Endothelial cell of umbilical vein (primary cell): Measurements from ENCODE around the gene ZBED5. TPM values are rescaled to one million over a fixed set of nuclear protein-coding genes. Genes with fewer than 3 reads are reported as not detected.

Experiments
- BruUV-seq: library from RNA; stranded (reverse); fragments of 400-500 nt; replicated peaks from 2 replicates; lab custom pipeline; 2021; lab: Mats Ljungman, UMichigan
- CTCF ChIA-PET: fragments of 300-600, 350-600 bp; sonication (Branson Sonifier 250); formaldehyde crosslinking; loops from one replicate; lab custom pipeline; 2021; ENCODE audit warnings: antibody characterized with exemption, inconsistent platforms; lab: Charles Lee
- POLR2A ChIA-PET: fragments of 300-600, 350-600 bp; sonication (Branson Sonifier 250); formaldehyde crosslinking; loops from one replicate; lab custom pipeline; 2021; ENCODE audit warnings: antibody characterized with exemption, inconsistent platforms; lab: Charles Lee
- DNase-seq: peaks from one replicate; pipeline ENCODE4 v3.0.0-alpha.2; 2011; ENCODE audit warnings: low read depth, low spot score
- FAIRE-seq: peaks from 2 replicates; lab custom pipeline; 2011; peaks lifted over from hg19 to GRCh38; lab: Jason Lieb, UNC
- H2AFZ ChIP-seq: 2 replicates; pipeline ENCODE4 v1.6.0; 2012; ENCODE audit warnings: low read depth, low read length, control low read depth, inconsistent platforms
- H3K27ac ChIP-seq: 2 replicates; pipeline ENCODE4 v1.5.1; 2011; ENCODE audit warnings: low read depth, mild to moderate bottlenecking, control low read depth, low read length, moderate library complexity; ENCODE audit not compliant: insufficient read depth
- H3K27me3 ChIP-seq, 2 experiments: 2 replicates each; pipeline versions ENCODE4 v1.6.0 to v1.6.1; 2011; ENCODE audit warnings: low read length in 2 of 2, mixed read lengths in 1 of 2; ENCODE audit not compliant: control insufficient read depth in 2 of 2, insufficient read depth in 2 of 2
- H3K36me3 ChIP-seq, 2 experiments: 2 replicates in 1 of 2; 3 replicates in 1 of 2; pipeline ENCODE4 v1.5.1; 2011; ENCODE audit warnings: low read length in 2 of 2, mild to moderate bottlenecking in 1 of 2, moderate library complexity in 1 of 2; ENCODE audit not compliant: control insufficient read depth in 2 of 2, insufficient read depth in 2 of 2; ENCODE audit errors: extremely low read depth in 1 of 2
- H3K4me1 ChIP-seq: 3 replicates; pipeline ENCODE4 v1.5.1; 2011; ENCODE audit warnings: mild to moderate bottlenecking, low read length; ENCODE audit not compliant: control insufficient read depth, insufficient read depth; ENCODE audit errors: extremely low read depth
- H3K4me2 ChIP-seq: 2 replicates; pipeline ENCODE4 v1.6.1; 2011; ENCODE audit warnings: low read length, control low read depth, mixed read lengths; ENCODE audit not compliant: insufficient read depth
- H3K4me3 ChIP-seq, 3 experiments: fragments of 200-600 bp in 1 of 3; sonication (generic), shearing (Covaris generic) in 1 of 3; replicated peaks in 1 of 3; 2 replicates each; pipeline ENCODE4 v1.5.1; 2011 to 2016; ENCODE audit warnings: control low read depth in 3 of 3, low read length in 3 of 3, mild to moderate bottlenecking in 2 of 3, inconsistent platforms in 1 of 3, low read depth in 1 of 3, moderate library complexity in 1 of 3; ENCODE audit not compliant: insufficient read depth in 1 of 3
- H3K79me2 ChIP-seq: 2 replicates; pipeline ENCODE4 v1.6.0; 2012; ENCODE audit warnings: low read length, inconsistent platforms; ENCODE audit not compliant: control insufficient read depth, insufficient read depth
- H3K9ac ChIP-seq: replicated peaks from 2 replicates; pipeline ENCODE3; 2011; ENCODE audit warnings: low read length, control low read depth; ENCODE audit not compliant: insufficient read depth; ENCODE audit errors: extremely low read depth
- H3K9me1 ChIP-seq: replicated peaks from 3 replicates; pipeline ENCODE4 v1.6.0; 2011; ENCODE audit warnings: mild to moderate bottlenecking, low read length; ENCODE audit not compliant: control insufficient read depth, insufficient read depth; ENCODE audit errors: extremely low read depth
- H3K9me3 ChIP-seq: replicated peaks from 2 replicates; pipeline ENCODE4 v1.5.1; 2012; ENCODE audit warnings: low read length, inconsistent platforms; ENCODE audit not compliant: control insufficient read depth, insufficient read depth
- H4K20me1 ChIP-seq: replicated peaks from 2 replicates; pipeline ENCODE3; 2011; ENCODE audit warnings: mild to moderate bottlenecking, low read length; ENCODE audit not compliant: control insufficient read depth, insufficient read depth; ENCODE audit errors: extremely low read depth
- EZH2 ChIP-seq: IDR thresholded peaks from 2 replicates; pipeline ENCODE4 v1.6.1; 2012; ENCODE audit warnings: borderline replicate concordance, low read depth, mild to moderate bottlenecking, moderate library complexity, low read length, inconsistent platforms; ENCODE audit not compliant: severe bottlenecking
- FOS ChIP-seq: IDR thresholded peaks from 2 replicates; pipeline ENCODE4 v1.6.1; 2011; ENCODE audit warnings: mild to moderate bottlenecking, low read length, moderate library complexity, borderline replicate concordance; ENCODE audit not compliant: insufficient read depth
- GATA2 ChIP-seq: IDR thresholded peaks from 2 replicates; pipeline ENCODE4 v1.7.0; 2011; ENCODE audit warnings: low read depth, mild to moderate bottlenecking, moderate library complexity, mixed read lengths, low read length; ENCODE audit not compliant: insufficient read length, insufficient read depth
- JUN ChIP-seq: IDR thresholded peaks from 2 replicates; pipeline ENCODE4 v1.6.1; 2011; ENCODE audit warnings: borderline replicate concordance, low read depth; ENCODE audit not compliant: insufficient read length, insufficient read depth
- MYC ChIP-seq: IDR thresholded peaks from one replicate; pipeline ENCODE4 v1.6.1; 2011; ENCODE audit warnings: mild to moderate bottlenecking, low read depth, low read length
- POLR2A ChIP-seq: IDR thresholded peaks from 2 replicates; pipeline ENCODE4 v1.6.1; 2012; ENCODE audit warnings: low read depth, mild to moderate bottlenecking, control low read depth, low read length
- POLR2AphosphoS5 ChIP-seq: IDR thresholded peaks from 2 replicates; pipeline ENCODE4 v1.6.1; 2012; ENCODE audit warnings: low read depth, mild to moderate bottlenecking, control low read depth, low read length, moderate library complexity; ENCODE audit not compliant: insufficient read depth
- dilution Hi-C: fragments of 300-500 bp; cut with MboI; formaldehyde crosslinking; loops from one replicate; pipeline ENCODE4 v1.15.0; 2019; ENCODE audit warnings: low sequenced_read_pairs; ENCODE audit not compliant: extremely low pct_ligation_motif_present
- intact Hi-C: fragments of 100-400 bp; cut with micrococcal nuclease; formaldehyde crosslinking; loops from one replicate; pipeline ENCODE4 v1.10.0; 2022
- polyA plus RNA-seq, 4 experiments: library from polyadenylated mRNA; depleted of rRNA in 3 of 4; stranded (reverse) in 3 of 4; unstranded in 1 of 4; fragments of >200 nt; gene quantifications; 2 replicates each; pipeline versions ENCODE4 v1.2.1 to v1.2.3, GENCODE V29; 2011 to 2012; ENCODE audit warnings: missing spikeins in 1 of 4
- total RNA-seq: library from RNA; stranded (reverse); gene quantifications from 2 replicates; pipeline ENCODE4 v1.2.3, GENCODE V29; 2021
- TF ChIP-seq, protein P1 (sequence below): IDR thresholded peaks from 2 replicates; pipeline ENCODE4 v1.6.1; 2011; ENCODE audit not compliant: insufficient read depth, insufficient read length
- TF ChIP-seq, protein P2 (sequence below), 2 donors: IDR thresholded peaks; 1 replicate in 1 of 2; 2 replicates in 1 of 2; pipeline ENCODE4 v1.5.1; 2011; ENCODE audit warnings: low read length in 2 of 2, mild to moderate bottlenecking in 2 of 2, moderate library complexity in 2 of 2, control low read depth in 1 of 2, inconsistent platforms in 1 of 2, low read depth in 1 of 2; ENCODE audit not compliant: insufficient read depth in 1 of 2; ENCODE audit errors: extremely low read depth in 1 of 2

Gene ZBED5
- total and polyA plus RNA-seq, 2 donors (not counting 3 experiments of a cell fraction or from before 2014, with no cell fraction given), result 41.2 to 59.4 TPM

DNA sequence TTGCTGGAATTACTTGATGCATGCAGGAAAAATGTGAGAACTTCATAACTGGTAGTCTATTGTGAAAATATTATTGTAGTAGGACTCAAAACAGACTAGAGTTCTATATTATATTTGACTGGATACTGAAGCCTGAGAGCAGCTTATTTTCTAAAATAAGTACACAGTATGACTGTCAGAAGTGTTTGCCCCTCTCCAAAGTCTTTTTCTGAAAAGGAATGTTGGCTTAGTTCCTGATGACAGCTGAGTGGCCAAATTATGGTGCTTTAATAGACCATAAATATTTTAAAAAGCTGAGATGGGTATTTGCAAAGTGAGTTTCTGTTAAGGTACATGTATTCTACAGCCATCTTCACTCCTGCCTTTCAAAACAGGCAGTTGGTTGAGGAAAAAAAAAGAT is 13.1 kb downstream of the ZBED5 start:
- Histone ChIP-seq H3K27ac (no peak overlapping the region), H3K9me3 (no peaks in the 10 kb centered on the region), H3K4me3 (no peak overlapping the region), H3K36me3 (no peaks in the 10 kb centered on the region), H3K79me2 (no peaks in the 10 kb centered on the region), H3K4me2 (no peak overlapping the region), H3K9ac (no peak overlapping the region), H3K27me3 (no peaks in the 10 kb centered on the region), H4K20me1 (no peaks in the 10 kb centered on the region), H2AFZ (no peak overlapping the region), H3K4me1 (no peaks in the 10 kb centered on the region), H3K9me1 (no peaks in the 10 kb centered on the region)
- FAIRE-seq (no peak), DNase-seq (no peak)
- BruUV-seq, result no TSS peak
- dilution Hi-C loops (no loop called here), intact Hi-C loops (no loop called here)
- POLR2A ChIA-PET, result interaction anchor here (0.5 kb wide), 1 partner anchor 1080 kb away, joined by 3 read pairs; no protein-coding TSS in a partner anchor
- TF ChIP-seq, protein P1, sequence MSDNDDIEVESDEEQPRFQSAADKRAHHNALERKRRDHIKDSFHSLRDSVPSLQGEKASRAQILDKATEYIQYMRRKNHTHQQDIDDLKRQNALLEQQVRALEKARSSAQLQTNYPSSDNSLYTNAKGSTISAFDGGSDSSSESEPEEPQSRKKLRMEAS, result no peak
- CTCF ChIA-PET, result no interaction called here

DNA sequence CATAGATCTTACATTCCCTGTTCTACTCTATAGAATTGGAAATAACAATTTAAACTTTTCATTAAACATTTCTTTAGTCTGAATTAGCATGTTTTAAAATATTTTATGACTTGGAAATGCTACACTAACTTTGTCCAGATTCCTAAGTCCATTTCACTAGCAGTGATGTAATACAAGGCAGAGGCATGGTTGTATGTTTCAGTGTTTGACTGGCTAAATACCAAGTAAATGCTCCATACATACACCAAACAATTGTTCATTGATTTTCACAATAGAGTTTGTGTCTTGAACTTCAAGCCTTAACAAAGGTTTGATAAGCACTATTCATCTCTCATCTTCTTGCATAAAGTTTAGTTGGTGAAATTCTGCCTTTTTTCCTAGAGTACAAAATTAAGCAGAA is 13.5 kb downstream of the ZBED5 start:
- no peaks in the 10 kb centered on the region for H3K36me3 ChIP-seq
- FAIRE-seq, result no peak
- no peak overlapping the region for H3K4me2 ChIP-seq

More for the DNA sequence above, 13.5 kb downstream of the ZBED5 start:
- H3K9ac ChIP-seq, result no peak overlapping the region
- no peak overlapping the region for H3K27ac ChIP-seq
- dilution Hi-C loops (no loop called here), intact Hi-C loops (no loop called here)
- ChIA-PET CTCF (no interaction called here), POLR2A (no interaction called here)
- H4K20me1 ChIP-seq, result no peaks in the 10 kb centered on the region
- TF ChIP-seq, protein P1, result no peak
- TF ChIP-seq, protein P2, sequence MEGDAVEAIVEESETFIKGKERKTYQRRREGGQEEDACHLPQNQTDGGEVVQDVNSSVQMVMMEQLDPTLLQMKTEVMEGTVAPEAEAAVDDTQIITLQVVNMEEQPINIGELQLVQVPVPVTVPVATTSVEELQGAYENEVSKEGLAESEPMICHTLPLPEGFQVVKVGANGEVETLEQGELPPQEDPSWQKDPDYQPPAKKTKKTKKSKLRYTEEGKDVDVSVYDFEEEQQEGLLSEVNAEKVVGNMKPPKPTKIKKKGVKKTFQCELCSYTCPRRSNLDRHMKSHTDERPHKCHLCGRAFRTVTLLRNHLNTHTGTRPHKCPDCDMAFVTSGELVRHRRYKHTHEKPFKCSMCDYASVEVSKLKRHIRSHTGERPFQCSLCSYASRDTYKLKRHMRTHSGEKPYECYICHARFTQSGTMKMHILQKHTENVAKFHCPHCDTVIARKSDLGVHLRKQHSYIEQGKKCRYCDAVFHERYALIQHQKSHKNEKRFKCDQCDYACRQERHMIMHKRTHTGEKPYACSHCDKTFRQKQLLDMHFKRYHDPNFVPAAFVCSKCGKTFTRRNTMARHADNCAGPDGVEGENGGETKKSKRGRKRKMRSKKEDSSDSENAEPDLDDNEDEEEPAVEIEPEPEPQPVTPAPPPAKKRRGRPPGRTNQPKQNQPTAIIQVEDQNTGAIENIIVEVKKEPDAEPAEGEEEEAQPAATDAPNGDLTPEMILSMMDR (IDR thresholded peaks at IDR 0.05; ENCODE audit: extremely low read depth in 1 of 2, insufficient read depth in 1 of 2, low read depth in 1 of 2, low read length in 2 of 2), result no peak
- TF ChIP-seq GATA2, result no peak
- no peak for TF ChIP-seq POLR2A
- TF ChIP-seq EZH2, result no peak
- TF ChIP-seq MYC, result no peak
- TF ChIP-seq JUN, result no peak
- no peak for TF ChIP-seq POLR2AphosphoS5
- no peak for TF ChIP-seq FOS
- no peaks in the 10 kb centered on the region for H3K9me3 ChIP-seq
- H3K79me2 ChIP-seq, result no peaks in the 10 kb centered on the region
- H2AFZ ChIP-seq, result no peak overlapping the region
- no peak for DNase-seq
- H3K4me1 ChIP-seq, result no peaks in the 10 kb centered on the region
- H3K9me1 ChIP-seq, result no peaks in the 10 kb centered on the region
- BruUV-seq, result no TSS peak
- H3K27me3 ChIP-seq, result no peaks in the 10 kb centered on the region
- H3K4me3 ChIP-seq, result no peak overlapping the region
